Hematopoietic multipotent progenitor cell treated with erythropoietin and hydrocortisone succinate and interleukin-3 and kit ligand, for 6 days (in vitro differentiated cells): ENCODE data around the gene TUBB4A.
"Not testable (repeated sequence)": the region's sequence is repeated elsewhere in the genome, so short reads cannot be mapped to it uniquely, and the experiment has no call there.

ENCODE experiments used
- DNase-seq: peaks from one replicate; pipeline ENCODE4 v3.0.0-alpha.2; 2015

Gene TUBB4A

DNA sequence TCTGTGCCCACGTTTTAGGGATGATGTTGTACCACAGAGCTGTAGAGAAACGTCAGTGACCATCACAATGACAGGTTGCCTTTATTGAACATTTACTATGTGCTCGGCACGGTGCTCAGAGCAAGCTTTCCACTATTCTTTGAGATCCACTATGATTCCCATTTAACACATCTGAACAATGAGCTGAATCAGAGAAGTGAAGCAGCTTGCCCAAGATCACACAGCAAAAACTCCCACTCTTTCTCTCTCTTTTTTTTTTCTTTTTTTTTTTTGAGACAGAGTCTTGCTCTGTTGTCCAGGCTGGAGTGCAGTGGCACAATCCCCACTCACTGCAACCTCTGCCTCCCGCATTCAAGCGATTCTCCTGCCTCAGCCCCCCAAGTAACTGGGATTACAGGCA is 20.6 kb upstream of the TUBB4A start:
- DNase-seq: no peak

DNA sequence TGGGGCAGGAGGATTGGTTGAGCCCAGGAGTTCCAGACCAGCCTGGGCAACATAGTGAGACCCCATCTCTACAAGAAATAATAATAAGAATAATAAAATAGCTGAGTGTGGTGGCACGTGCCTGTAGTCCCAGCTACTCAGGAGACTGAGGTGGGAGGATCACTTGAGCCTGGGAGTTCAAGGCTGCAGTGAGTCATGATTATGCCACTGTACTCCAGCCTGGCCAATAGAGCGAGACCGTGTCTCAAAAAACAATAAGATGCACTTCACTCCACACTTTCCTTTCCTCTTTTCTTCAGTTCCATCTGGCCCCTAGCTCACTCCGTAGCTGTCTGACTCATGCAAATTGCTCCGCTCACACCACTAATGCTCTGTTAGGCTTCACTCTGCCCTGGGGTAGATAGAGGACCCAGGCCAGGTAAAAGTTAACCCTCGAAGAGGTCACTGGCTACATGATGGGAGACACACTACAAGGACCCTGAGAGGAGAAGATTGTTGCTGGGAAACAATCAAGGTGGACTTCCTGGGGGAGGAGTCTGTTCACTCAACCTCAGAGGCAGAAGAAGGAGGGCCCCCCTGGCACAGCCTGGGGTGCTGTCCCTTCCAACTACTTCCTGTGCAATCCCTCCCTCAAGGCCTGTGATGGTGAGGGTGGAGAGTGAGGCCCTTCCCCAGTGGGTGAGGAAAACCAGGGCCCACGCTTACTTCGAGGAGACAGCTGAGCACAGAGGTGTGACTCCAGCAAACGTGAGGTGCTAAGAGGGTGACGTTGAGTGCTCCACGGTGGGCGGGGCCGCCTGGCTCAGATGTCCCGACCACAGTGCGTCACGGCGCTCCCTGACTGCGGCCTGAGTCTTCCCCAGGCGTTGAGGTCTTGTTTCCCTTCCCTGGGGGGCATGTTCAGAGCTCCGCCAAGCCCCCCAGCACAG is 19.9 kb upstream of the TUBB4A start:
- peak; percentile 35 for DNase-seq

DNA sequence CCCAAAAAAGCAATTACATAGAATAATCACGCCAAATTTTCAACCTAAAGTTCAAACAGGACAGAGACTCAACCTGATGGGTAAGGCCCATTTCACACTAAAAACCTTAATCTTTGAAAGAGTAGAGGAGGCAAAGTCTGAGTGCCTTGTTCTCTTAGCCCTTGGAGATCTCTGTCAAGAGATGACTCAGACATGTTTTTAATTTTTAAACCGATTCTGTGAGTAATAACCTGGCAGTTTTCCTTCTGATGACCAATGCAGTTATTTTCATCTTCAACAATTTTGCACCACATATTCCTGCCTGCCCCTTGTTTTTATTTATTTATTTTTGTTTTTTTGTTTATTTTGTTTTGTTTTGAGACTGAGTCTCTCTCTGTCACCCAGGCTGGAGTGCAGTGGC is 17.2 kb upstream of the TUBB4A start:
- no peak for DNase-seq

DNA sequence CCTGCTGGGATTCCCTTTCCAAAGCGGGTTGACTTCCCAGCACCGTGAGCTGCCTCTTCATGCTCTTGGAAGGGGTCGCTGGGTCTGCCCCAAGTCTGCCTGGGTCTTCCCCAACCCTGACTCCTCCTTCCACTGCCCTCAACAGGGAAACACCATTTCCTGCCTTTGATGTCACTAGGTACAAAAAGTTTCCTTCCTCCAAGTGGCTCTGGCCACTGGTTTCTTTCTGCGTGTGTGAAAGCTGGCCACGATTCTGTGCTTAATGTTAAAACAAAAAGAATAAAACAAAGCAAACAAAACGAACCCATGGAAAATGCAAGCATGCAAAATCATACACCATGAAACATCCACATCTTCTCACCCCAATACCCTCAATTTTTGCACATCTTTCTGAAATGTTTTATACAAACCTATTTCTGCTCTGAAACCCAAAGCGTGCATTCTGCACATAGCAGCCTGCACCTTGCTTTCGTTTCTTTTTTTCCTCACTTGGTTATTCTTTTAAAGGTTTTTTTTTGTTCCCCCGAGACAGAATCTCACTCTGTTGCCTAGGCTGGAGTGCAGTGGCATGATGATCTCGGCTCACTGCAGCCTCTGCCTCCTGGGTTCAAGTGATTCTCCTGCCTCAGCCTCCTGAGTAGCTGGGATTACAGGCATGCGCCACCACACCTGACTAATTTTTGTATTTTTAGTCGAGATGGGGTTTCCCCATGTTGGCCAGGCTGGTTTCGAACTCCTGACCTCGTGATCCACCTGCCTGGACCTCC is 16.2 kb upstream of the TUBB4A start:
- no peak for DNase-seq

DNA sequence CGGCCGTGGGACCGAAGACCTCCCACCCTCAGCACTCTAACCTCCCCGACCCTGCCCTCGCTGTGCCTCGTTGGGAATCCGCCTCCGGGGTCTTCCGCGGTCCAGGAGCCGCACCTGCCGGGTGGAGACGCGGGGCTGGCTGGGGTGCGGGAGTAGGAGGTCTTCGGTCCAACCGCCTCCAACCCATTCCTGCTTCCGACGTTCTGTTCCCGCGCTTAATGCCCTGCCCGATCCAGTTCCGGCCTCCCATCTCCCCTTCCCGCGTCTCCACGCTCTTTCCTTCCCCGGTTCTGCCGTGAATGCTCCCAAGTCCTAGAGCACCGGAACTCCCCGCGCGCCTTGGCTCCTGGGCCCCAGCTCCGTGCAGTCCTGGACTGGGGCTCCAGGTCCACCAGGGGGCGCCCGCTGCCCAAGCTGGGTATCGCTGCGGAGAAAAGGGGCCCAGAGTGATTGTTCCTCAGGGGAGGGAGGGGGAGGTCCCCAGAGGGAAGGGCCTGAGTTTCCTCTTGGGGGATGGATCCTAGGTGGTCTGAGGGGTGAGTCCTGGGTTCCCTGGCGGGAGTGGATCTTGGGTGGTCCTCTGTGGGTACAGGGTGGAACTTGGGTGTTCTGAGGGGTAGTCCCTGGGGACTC is 14.7 kb upstream of the TUBB4A start:
- peak; percentile 95 for DNase-seq

DNA sequence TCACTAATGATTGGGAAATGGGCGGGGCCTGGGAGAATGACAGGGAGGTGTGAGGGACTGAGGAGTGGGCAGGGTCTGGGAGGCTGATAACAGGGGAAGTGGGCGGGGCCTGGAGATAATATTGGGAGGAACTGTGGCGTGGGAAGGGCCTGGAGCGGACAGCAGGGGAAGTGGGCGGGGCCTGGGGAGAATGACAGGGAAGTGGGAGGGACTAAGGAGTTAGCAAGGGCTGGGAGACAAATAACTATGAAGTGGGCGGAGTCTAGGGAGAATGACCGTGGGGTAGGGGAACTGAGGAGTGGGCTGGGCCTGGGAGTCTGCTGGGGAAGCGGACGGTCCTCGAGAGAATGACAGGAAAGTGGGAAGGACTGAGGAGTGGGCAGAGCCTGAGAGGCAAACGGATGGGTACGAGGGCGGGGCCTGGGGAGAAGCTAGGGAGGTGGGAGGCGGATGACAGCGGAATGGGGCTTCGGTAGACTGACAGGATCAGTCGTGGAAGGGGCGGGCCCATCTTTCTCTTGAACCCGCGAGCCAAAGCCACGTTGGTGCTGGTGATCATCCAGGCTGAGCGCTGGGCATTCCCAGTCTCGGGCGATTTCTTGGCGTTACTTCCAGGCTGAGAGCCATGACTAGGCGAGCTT is 14.0 kb upstream of the TUBB4A start:
- DNase-seq: peak; percentile 99

DNA sequence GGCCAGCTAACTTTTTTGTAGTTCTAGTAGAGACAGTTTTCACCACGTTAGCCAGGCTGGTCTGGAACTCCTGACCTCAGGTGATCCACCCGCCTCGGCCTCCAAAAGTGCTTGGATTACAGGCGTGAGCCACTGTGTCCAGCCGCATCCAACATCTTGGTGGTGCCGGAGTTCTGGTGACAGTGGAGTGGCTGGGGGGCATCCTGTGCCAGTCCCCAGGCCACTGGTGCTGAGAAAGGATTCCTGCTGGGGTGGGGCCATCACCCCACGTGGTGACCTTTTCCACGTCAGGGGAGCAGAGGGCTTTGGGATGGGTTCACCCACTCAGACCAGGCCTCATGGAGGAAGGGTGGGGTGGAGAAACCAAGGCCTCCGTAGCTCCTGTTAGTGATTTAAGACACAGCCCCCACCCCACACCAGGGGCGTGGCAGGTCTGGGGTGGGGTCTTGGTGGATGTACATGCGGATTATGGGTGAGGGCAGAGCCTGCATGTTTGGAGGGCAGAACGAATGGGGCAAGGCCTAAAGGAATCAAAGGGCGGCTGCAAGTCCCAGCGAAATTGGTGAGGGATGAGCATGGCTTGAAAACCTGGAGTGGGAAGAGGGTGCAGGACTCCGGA is 12.9 kb upstream of the TUBB4A start:
- no peak for DNase-seq

DNA sequence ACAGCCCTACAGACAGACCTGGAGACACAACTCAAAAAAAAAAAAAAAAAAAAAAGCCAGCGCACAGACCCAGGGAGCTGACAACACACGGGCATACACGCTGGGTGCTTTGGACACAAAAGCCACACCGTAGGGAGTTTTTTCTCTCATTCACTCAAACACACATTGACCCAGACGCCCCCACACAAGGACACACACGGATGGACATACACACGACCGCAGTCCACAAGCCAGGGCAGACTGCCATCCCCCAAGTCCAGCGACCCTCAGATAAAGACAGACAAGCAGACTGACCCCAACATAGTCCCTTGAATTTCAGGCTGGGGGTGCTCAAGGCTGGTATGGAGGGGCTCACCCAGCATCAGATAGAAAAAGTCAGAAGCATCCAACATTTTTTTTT is 12.0 kb upstream of the TUBB4A start:
- no peak for DNase-seq

DNA sequence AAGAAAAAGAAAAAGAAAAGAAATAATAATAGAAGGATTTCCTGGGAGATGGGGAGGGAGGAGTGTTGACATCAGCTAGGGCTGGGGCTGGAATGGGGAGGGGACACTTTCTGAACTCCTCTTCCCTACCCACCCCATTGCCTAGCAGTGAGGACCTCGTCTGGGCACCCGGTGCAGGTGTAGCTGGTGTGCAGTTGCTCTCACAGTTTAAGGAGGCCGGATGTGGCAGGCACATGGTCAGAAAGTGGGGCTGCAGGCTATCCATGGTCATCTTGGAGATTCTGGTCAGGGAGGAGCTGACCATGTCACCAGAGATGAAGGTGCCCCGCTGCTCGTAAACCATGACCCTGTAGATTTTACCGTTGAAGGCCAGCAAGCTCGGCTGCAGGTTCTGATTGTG is 8.5 kb upstream of the TUBB4A start:
- DNase-seq: no peak

DNA sequence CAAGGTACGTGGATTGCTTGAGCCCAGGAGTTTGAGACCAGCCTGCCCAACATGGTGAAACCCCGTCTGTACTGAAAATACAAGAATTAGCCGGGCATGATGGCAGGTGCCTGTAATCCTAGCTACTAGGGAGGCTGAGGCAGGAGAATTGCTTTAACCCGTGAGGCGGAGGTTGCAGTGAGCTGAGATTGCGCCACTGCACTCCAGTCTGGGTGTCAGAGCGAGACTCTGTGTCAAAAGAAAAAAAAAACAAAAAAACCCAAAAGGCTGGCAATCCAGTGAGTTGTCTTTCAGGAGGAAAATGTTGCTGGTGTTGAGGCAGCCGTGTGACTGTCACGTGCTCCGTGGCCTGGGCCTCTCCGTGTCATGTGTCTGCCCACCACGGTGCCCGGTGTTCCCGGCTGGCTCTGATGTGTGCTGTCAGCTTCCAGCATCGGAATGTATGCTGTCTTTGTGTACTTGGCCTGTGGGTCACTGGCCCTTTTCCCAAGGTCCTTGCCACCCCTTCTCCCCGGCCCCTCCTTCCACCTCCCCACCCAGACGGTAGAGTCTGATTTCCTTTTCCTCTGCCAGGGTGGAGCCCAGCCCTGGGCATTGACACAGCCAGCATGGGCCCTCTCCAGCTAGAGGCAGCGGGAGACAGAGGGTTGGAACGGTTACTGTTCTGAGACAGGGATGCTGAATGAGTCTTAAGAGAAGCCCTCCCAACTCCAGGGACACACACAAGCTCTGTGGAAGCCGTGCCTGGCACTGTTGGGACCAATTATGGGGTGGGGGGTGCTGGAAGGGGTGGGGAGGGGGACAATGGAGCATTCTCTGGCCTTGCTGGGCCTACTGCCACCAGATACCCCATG is 7.2 kb upstream of the TUBB4A start:
- no peak for DNase-seq

DNA sequence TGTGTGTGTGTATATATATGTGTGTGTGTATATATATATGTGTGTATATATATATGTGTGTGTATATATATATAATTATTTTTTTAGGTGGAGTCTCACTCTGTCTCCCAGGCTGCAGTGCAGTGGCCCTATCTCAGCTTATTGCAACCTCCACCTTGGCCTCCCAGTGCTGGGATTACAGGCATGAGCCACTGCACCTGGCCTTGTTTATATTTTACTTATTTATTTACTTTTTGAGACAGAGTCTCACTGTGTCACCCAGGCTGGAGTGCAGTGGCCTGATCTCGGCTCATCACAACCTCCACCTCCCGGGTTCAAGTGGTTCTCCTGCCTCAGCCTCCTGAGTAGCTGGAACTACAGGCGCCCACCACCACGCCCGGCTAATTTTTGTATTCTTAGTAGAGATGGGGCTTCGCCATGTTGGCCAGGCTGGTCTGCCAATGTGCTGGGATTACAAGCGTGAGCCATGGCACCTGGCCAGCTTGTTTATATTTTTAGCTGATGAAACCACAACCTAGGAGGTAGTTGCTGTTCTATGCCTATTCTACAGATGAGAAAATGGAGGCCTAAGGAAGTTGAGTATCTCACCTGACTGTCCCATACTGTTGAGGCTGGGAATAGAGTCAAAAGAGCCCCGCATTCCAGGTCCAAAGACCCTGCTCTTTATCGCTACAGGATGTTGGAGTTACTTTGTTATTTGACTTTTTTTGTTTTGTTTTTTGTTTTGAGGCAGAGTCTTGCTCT is 6.1 kb upstream of the TUBB4A start:
- DNase-seq: not testable (repeated sequence)

DNA sequence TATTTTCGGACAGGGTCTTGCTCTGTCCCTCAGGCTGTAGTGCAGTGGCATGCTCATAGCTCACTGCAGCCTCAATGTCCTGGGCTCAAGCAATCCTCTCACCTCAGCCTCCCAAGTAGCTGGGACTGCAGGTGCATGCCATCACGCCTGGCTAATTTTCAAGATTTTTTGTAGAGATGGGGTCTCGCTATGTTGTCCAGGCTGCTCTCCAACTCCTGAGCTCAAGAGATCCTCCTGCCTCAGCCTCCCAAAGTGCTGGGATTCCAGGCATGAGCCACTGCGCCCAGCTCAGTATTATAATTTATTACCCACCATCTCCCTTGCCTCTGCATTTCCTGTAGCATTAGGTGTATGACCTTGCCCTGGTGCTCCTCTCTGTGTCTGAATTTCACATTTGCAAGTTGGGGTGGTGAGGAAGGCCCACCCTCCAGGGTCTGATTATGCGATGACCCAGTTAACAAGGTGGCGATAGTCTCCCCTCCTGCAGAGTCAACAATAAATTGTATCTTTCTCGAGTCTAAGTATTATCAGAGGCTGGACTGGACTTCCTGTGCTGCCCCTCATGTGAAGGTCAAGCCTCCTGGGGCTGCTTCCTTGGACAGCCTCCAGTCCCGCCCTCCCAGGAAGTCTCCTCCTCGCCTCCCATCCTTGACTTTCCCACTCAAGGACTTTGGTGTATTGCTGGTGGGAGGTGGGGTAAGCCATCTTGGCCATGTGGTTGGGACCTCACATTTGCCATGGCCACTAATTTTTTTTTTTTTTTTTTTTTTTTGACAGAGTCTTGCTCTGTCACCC is 1.5 kb upstream of the TUBB4A start:
- DNase-seq: no peak

DNA sequence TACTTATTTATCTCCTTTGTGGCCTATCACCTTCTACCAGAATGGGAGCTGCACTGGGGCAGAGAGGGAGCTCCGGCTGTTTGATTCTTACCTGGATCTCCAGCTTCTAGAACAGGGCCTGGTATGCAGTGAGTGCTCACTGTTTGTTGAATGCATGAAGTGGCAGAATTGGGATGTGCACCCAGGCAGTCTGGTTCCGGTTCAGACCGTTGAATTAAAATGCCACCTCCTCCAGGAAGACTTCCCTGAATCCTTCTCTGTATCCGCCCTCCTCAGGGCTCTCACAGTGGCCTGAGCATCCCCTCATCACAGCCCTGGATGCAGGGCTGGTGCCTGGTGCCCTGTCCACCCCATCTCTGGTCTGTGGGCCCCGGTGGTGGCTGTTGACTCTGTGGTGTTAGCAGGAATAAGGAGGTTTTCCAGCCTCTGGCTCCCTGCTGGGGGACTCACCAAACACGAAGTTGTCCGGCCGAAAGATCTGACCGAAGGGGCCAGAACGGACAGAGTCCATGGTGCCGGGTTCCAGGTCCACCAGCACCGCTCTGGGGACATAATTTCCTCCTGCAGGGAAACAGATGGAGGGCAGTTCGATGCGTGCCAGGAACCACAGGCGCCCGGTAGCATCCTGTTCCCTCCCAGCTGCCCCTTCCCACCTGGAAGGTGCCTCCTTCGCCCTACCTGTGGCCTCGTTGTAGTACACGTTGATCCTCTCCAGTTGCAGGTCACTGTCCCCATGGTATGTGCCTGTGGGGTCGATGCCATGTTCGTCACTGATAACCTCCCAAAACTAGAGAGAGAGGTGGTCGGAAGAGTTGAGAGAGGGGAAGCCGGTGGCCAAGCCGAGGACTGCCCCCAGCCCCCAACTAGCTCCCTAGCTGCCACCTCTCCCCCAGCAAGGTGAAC is 1.0 kb downstream of the TUBB4A start:
- no peak for DNase-seq

DNA sequence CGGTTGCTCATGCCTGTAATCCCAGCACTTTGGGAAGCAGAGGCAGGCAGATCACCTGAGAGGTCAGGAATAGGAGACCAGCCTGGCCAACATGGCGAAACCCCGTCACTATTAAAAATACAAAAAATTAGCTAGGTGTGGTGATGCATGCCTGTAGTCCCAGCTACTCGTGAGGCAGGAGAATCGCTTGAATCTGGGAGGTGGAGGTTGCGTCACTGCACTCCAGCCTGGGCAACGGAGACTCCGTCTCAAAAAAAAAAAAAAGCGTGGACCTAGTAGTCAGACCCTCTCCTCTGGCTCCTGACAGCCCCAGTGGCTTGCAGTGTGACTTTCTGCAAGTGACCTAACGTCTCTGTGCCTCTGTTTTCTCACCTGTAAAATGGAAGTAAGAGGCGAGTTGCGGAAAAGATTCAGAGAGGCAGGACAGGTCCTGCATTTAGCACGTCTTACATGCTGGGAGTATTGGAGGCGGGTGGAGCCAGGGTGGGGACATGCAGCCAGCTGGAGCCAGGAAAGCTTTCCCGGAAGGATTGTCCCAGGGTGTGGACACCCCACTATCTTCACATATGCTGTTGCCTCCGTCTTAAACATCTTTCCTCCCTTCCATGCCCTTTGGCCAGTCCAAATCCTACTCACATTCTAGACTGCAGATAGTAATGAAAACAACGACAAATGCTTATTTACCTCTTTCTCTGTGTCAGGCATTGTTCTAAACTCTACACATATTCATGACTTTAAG is 2.9 kb downstream of the TUBB4A start:
- DNase-seq: no peak

DNA sequence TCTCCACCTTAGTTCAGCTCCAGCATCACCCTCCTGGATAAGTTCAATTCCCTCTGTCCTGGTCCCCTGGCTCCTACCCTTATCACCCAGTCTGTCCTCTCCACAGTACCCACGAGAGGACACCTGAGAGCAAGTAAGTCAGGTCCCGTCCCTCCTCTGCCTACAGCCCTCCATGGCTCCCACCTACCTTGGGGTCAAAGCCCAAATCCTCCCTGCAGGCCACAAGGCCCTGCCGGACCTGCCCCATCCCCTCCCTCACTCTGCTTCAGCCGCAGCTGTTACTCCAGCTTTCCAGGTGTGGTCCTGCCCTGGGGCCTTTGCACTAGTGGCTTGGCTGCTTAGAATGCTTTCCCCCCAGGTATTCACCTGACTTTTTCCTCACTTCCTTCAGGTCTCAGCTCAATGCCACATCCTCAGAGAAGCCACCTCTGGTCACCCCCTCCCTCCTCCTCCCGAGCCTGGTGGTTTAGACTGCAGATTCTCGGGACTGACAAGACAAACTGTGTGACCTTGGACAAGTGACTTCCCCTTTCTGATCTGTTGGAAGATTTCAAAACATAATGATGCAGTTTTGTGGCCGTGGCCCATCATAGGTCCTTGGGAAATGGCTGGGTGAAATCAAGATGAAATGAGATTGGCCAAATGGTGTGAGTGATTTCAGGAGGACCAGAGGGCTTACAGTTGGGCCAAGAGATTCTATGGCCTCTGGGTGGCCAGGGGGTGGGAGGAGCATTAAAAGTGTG is 3.6 kb downstream of the TUBB4A start:
- peak; percentile 66 for DNase-seq

DNA sequence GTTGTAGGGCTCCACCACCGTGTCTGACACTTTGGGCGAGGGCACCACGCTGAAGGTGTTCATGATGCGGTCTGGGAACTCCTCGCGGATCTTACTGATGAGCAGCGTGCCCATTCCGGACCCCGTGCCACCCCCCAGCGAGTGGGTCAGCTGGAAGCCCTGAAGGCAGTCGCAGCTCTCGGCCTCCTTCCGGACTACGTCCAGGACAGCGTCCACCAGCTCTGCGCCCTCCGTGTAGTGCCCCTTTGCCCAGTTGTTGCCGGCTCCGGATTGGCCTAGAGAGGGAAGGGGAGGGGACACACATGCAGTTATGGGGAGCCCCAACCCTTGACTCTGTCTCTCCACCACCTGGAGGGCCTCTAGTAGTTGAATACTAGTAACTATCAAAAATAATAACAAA is 6.2 kb downstream of the TUBB4A start:
- DNase-seq: no peak

DNA sequence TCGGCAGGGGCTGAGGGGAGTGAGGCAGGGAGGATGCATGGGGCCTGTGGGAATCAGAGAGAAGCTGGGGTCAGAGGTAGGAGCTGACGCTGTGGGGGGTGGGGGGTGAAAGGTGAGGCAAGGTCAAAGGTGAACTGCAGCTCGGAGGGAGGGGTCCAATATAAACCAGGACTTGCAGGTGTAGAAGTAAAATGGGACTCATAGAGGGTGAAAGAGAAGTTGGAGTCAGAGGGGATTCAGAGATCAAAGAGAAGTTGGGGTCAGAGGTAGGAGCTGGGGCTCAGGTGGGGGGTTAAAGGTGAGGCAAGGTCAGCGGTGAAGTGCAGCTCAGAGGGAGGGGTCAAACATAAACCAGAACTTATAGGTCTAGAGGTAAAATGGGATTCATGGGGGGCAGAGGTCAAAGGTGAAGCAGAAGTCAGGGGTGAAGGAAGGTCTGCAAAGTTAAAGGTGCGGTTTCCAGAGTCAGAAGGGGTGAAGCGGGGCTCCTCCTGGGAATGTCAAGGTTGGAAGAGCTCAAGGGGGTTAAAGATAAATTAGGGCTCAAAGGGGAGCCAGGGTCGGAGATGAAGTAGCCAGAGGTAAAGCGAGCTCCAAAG is 7.6 kb downstream of the TUBB4A start:
- DNase-seq: no peak
